Activated CD4-positive, alpha-beta T cell treated with anti-CD3 and anti-CD28 coated beads for 4 hours (primary cell): ENCODE measurements around the gene KCTD6.
A peak's percentile ranks its signal among the peaks of the same experiment; 100 is the strongest.

ENCODE experiments used
- DNase-seq, 2 donors: peaks; one replicate each; pipeline ENCODE4 v3.0.0-alpha.2; 2020

Gene KCTD6

GRCh38 chr3:58491506-58492402 lies at the start of gene KCTD6:
KCTD6 (plus strand) TSS chr3:58492096; CDS start chr3:58498756, 6,660 bp downstream.
- DNase-seq = peak; percentile 83 to 84

- no peak for DNase-seq
Observed at GRCh38 chr3:58452176-58452575, 39.7 kb upstream of the KCTD6 start.

GRCh38 chr3:58459160-58459559 lies 32.7 kb upstream of the KCTD6 start:
- DNase-seq = no peak

GRCh38 chr3:58462829-58463180 lies 29.1 kb upstream of the KCTD6 start:
- DNase-seq = no peak

GRCh38 chr3:58463181-58463941 lies 28.5 kb upstream of the KCTD6 start:
- DNase-seq = peak; percentile 73 to 74

GRCh38 chr3:58463942-58464271 lies 28.0 kb upstream of the KCTD6 start:
- no peak for DNase-seq

GRCh38 chr3:58464866-58465265 lies 27.0 kb upstream of the KCTD6 start:
- DNase-seq = no peak

- no peak for DNase-seq
Observed at GRCh38 chr3:58466899-58467563, 24.9 kb upstream of the KCTD6 start.

GRCh38 chr3:58469096-58469495 lies 22.8 kb upstream of the KCTD6 start:
- DNase-seq = no peak

GRCh38 chr3:58470363-58471024 lies 21.4 kb upstream of the KCTD6 start:
- DNase-seq = no peak

GRCh38 chr3:58471025-58471887 lies 20.6 kb upstream of the KCTD6 start:
- DNase-seq = peak; percentile 9 to 22

- no peak for DNase-seq
Observed at GRCh38 chr3:58473275-58473674, 18.6 kb upstream of the KCTD6 start.

GRCh38 chr3:58474348-58474911 lies 17.5 kb upstream of the KCTD6 start:
- no peak for DNase-seq

- no peak for DNase-seq
Observed at GRCh38 chr3:58474967-58475578, 16.8 kb upstream of the KCTD6 start.

- DNase-seq = no peak
Observed at GRCh38 chr3:58478781-58479180, 13.1 kb upstream of the KCTD6 start.

GRCh38 chr3:58480309-58480708 lies 11.6 kb upstream of the KCTD6 start:
- no peak for DNase-seq

GRCh38 chr3:58482917-58483636 lies 8.8 kb upstream of the KCTD6 start:
- no peak for DNase-seq

GRCh38 chr3:58484045-58484721 lies 7.7 kb upstream of the KCTD6 start:
- DNase-seq = no peak

- no peak for DNase-seq
Observed at GRCh38 chr3:58484722-58485069, 7.2 kb upstream of the KCTD6 start.

GRCh38 chr3:58485801-58486435 lies 6.0 kb upstream of the KCTD6 start:
- no peak for DNase-seq
